GM21529 (cell line): ENCODE measurements around the gene PZP.
"Not testable (repeated sequence)": the region's sequence is repeated elsewhere in the genome, so short reads cannot be mapped to it uniquely, and the experiment has no call there.

Source experiments
- ATAC-seq: cut with Tn5 transposase; IDR thresholded peaks from one replicate; pipeline ENCODE4 v1.9.1; 2021; ENCODE audit not compliant: unreplicated experiment

The PZP gene

GRCh38 chr12:9184276-9184675, 23.9 kb downstream of the PZP start:
- no peak for ATAC-seq

- no peak for ATAC-seq
Observed at GRCh38 chr12:9180810-9181209, 27.4 kb downstream of the PZP start.

GRCh38 chr12:9179781-9180180, 28.4 kb downstream of the PZP start:
- no peak for ATAC-seq

GRCh38 chr12:9169979-9170634, 38.1 kb downstream of the PZP start:
- no peak for ATAC-seq

GRCh38 chr12:9167345-9167744, 40.9 kb downstream of the PZP start:
- not testable (repeated sequence) for ATAC-seq

GRCh38 chr12:9163392-9163791, 44.8 kb downstream of the PZP start:
- ATAC-seq, result no peak

- ATAC-seq, result no peak
Observed at GRCh38 chr12:9156119-9156518, 52.1 kb downstream of the PZP start.

- ATAC-seq, result no peak
Observed at GRCh38 chr12:9149372-9149771, 58.8 kb downstream of the PZP start.

GRCh38 chr12:9148926-9149325, 59.3 kb downstream of the PZP start:
- ATAC-seq, result no peak

GRCh38 chr12:9147461-9147860, 60.7 kb downstream of the PZP start:
- ATAC-seq, result no peak

- ATAC-seq, result no peak
Observed at GRCh38 chr12:9144730-9145106, 63.5 kb downstream of the PZP start.

- no peak for ATAC-seq
Observed at GRCh38 chr12:9143929-9144729, 64.1 kb downstream of the PZP start.

- ATAC-seq, result no peak
Observed at GRCh38 chr12:9143137-9143536, 65.1 kb downstream of the PZP start.

GRCh38 chr12:9139588-9140290, 68.5 kb downstream of the PZP start:
- not testable (repeated sequence) for ATAC-seq

- no peak for ATAC-seq
Observed at GRCh38 chr12:9135903-9136310, 72.3 kb downstream of the PZP start.

GRCh38 chr12:9134981-9135628, 73.1 kb downstream of the PZP start:
- no peak for ATAC-seq

- ATAC-seq, result no peak
Observed at GRCh38 chr12:9133216-9133916, 74.8 kb downstream of the PZP start.

GRCh38 chr12:9132008-9132535, 76.1 kb downstream of the PZP start:
- no peak for ATAC-seq

- no peak for ATAC-seq
Observed at GRCh38 chr12:9130244-9130643, 78.0 kb downstream of the PZP start.

GRCh38 chr12:9127936-9128663, 80.1 kb downstream of the PZP start:
- no peak for ATAC-seq
